NAMALWA (cell line): ENCODE results near the gene TAS2R1.
"Not testable (repeated sequence)": the region's sequence is repeated elsewhere in the genome, so short reads cannot be mapped to it uniquely, and the experiment has no call there.

Experiments
- DNase-seq: peaks from one replicate; pipeline ENCODE4 v3.0.0-alpha.2; 2015; ENCODE audit warnings: low spot score

The TAS2R1 gene

GRCh38 chr5:9622971-9623421, 7.2 kb downstream of the TAS2R1 start:
- no peak for DNase-seq

- no peak for DNase-seq
These were observed 8.7 kb downstream of the TAS2R1 start for GRCh38 chr5:9621379-9621903.

GRCh38 chr5:9619331-9620092, 10.6 kb downstream of the TAS2R1 start:
- DNase-seq, result no peak

GRCh38 chr5:9617739-9618504, 12.2 kb downstream of the TAS2R1 start:
- no peak for DNase-seq

GRCh38 chr5:9617221-9617620, 12.9 kb downstream of the TAS2R1 start:
- DNase-seq, result no peak

- no peak for DNase-seq
These were observed 14.8 kb downstream of the TAS2R1 start for GRCh38 chr5:9615331-9615730.

- DNase-seq, result no peak
These were observed 16.8 kb downstream of the TAS2R1 start for GRCh38 chr5:9613360-9613759.

- no peak for DNase-seq
These were observed 19.2 kb downstream of the TAS2R1 start for GRCh38 chr5:9610969-9611368.

- DNase-seq, result no peak
These were observed 19.8 kb downstream of the TAS2R1 start for GRCh38 chr5:9610364-9610763.

- DNase-seq, result no peak
These were observed 22.1 kb downstream of the TAS2R1 start for GRCh38 chr5:9608093-9608492.

- no peak for DNase-seq
These were observed 24.9 kb downstream of the TAS2R1 start for GRCh38 chr5:9605041-9605838.

- DNase-seq, result no peak
These were observed 25.7 kb downstream of the TAS2R1 start for GRCh38 chr5:9604416-9604815.

- no peak for DNase-seq
These were observed 29.0 kb downstream of the TAS2R1 start for GRCh38 chr5:9601055-9601739.

GRCh38 chr5:9599391-9599790, 30.8 kb downstream of the TAS2R1 start:
- no peak for DNase-seq

GRCh38 chr5:9598329-9598728, 31.8 kb downstream of the TAS2R1 start:
- DNase-seq, result not testable (repeated sequence)

- DNase-seq, result not testable (repeated sequence)
These were observed 32.8 kb downstream of the TAS2R1 start for GRCh38 chr5:9597322-9597721.

- no peak for DNase-seq
These were observed 33.3 kb downstream of the TAS2R1 start for GRCh38 chr5:9596824-9597223.

GRCh38 chr5:9596171-9596780, 33.9 kb downstream of the TAS2R1 start:
- no peak for DNase-seq

GRCh38 chr5:9594913-9595312, 35.2 kb downstream of the TAS2R1 start:
- no peak for DNase-seq

GRCh38 chr5:9589049-9589835, 40.9 kb downstream of the TAS2R1 start:
- DNase-seq, result no peak
